HepG2 (cell line): ENCODE results near the gene COQ6. TPM values are rescaled to one million over a fixed set of nuclear protein-coding genes. Genes with fewer than 3 reads are reported as not detected.

Source experiments
- CREM ChIP-seq, 2 experiments: sonication (generic) in 1 of 2; formaldehyde crosslinking in 1 of 2; IDR thresholded peaks; 2 replicates each; pipeline versions ENCODE4 v1.4.0 to v1.6.1; 2016 to 2020; ENCODE audit warnings: antibody characterized with exemption in 1 of 2, mild to moderate bottlenecking in 1 of 2, missing genetic modification reagents in 1 of 2
- HHEX ChIP-seq: IDR thresholded peaks from 2 replicates; pipeline ENCODE4 v1.6.1; 2016; ENCODE audit warnings: control low read depth
- NBN ChIP-seq: fragments of 450-650 bp; conservative IDR thresholded peaks from 2 replicates; pipeline ENCODE4 v1.6.1; 2017
- PAX8 ChIP-seq: sonication (generic); formaldehyde crosslinking; IDR thresholded peaks from 2 replicates; pipeline ENCODE4 v1.8.0; 2022; ENCODE audit warnings: mild to moderate bottlenecking, missing genetic modification reagents, borderline replicate concordance
- SKIL ChIP-seq: sonication (generic); formaldehyde crosslinking; IDR thresholded peaks from 2 replicates; pipeline ENCODE4 v1.8.0; 2022; ENCODE audit warnings: missing genetic modification reagents, mild to moderate bottlenecking, moderate library complexity, borderline replicate concordance
- SP4 ChIP-seq: sonication (generic); formaldehyde crosslinking; IDR thresholded peaks from 2 replicates; pipeline ENCODE4 v1.8.1; 2023; ENCODE audit warnings: mild to moderate bottlenecking, missing genetic modification reagents
- TCF7L2 ChIP-seq: IDR thresholded peaks from 2 replicates; pipeline ENCODE4 v1.6.1; 2011; ENCODE audit warnings: mild to moderate bottlenecking, low read depth, low read length, moderate library complexity
- WIZ ChIP-seq: sonication (generic); formaldehyde crosslinking; IDR thresholded peaks from 2 replicates; pipeline ENCODE4 v1.5.1; 2020; ENCODE audit warnings: mild to moderate bottlenecking, missing genetic modification reagents
- ZNF17 ChIP-seq: sonication (generic); formaldehyde crosslinking; IDR thresholded peaks from 2 replicates; pipeline ENCODE4 v1.5.0; 2020; ENCODE audit warnings: mild to moderate bottlenecking, missing genetic modification reagents
- ZNF276 ChIP-seq: sonication (generic); formaldehyde crosslinking; IDR thresholded peaks from 2 replicates; pipeline ENCODE4 v1.4.0; 2020; ENCODE audit warnings: mild to moderate bottlenecking, low read depth, missing genetic modification reagents
- ZNF34 ChIP-seq: sonication (generic); formaldehyde crosslinking; IDR thresholded peaks from 2 replicates; pipeline ENCODE4 v1.4.0; 2020; ENCODE audit warnings: mild to moderate bottlenecking, missing genetic modification reagents, borderline replicate concordance
- ZNF350 ChIP-seq: sonication (generic); formaldehyde crosslinking; IDR thresholded peaks from 2 replicates; pipeline ENCODE4 v1.4.0; 2020; ENCODE audit warnings: mild to moderate bottlenecking, low read depth, missing genetic modification reagents, borderline replicate concordance
- ZNF550 ChIP-seq: sonication (generic); formaldehyde crosslinking; IDR thresholded peaks from 2 replicates; pipeline ENCODE4 v1.4.0; 2020; ENCODE audit warnings: mild to moderate bottlenecking, missing genetic modification reagents, borderline replicate concordance
- ZNF574 ChIP-seq: sonication (generic); formaldehyde crosslinking; IDR thresholded peaks from 2 replicates; pipeline ENCODE4 v1.4.0; 2020; ENCODE audit warnings: missing genetic modification reagents
- ZNF646 ChIP-seq: sonication (generic); formaldehyde crosslinking; IDR thresholded peaks from 2 replicates; pipeline ENCODE4 v1.9.0; 2021; ENCODE audit warnings: mild to moderate bottlenecking, missing genetic modification reagents
- ZNF841 ChIP-seq: sonication (generic); formaldehyde crosslinking; IDR thresholded peaks from 2 replicates; pipeline ENCODE4 v1.8.1; 2023; ENCODE audit warnings: missing genetic modification reagents, borderline replicate concordance
- ZSCAN21 ChIP-seq: sonication (generic); formaldehyde crosslinking; IDR thresholded peaks from 2 replicates; pipeline ENCODE4 v1.8.0; 2022; ENCODE audit warnings: mild to moderate bottlenecking, missing genetic modification reagents, moderate library complexity, borderline replicate concordance
- polyA plus RNA-seq, 8 experiments: library from polyadenylated mRNA; depleted of rRNA in 3 of 8; stranded (reverse) in 7 of 8; unstranded in 1 of 8; fragments of >200 nt; fragmentation: Illumina TruSeq in 4 of 8; extraction: Trizol in 4 of 8; gene quantifications; 2 replicates each; pipeline versions ENCODE4 v1.2.1 to v1.2.3, GENCODE V29; 2011 to 2016; ENCODE audit warnings: low read depth in 4 of 8, missing spikeins in 1 of 8, mixed read lengths in 1 of 8; ENCODE audit not compliant: insufficient read depth in 1 of 8
- total RNA-seq, 5 experiments: library from RNA; depleted of rRNA; stranded (reverse); fragments of >200 nt; fragmentation: Illumina TruSeq; extraction: Trizol; gene quantifications; 2 replicates each; pipeline ENCODE4 v1.2.3, GENCODE V29; 2016; ENCODE audit warnings: low read depth in 1 of 5

The COQ6 gene
- total and polyA plus RNA-seq, 2 of the 13 experiments (the other 11 are each of a cell fraction or from before 2014, with no cell fraction given): 18.9 to 34.7 TPM

GRCh38 chr14:73995977-73996378 is 45.9 kb downstream of the COQ6 start (continued):
- no peak for TF ChIP-seq ZNF646 (CRISPR knock-in tag)
- TF ChIP-seq ZNF34: no peak
- TF ChIP-seq PAX8 (CRISPR knock-in tag): no peak
- no peak for TF ChIP-seq SP4 (CRISPR knock-in tag)
- TF ChIP-seq TCF7L2: no peak
- TF ChIP-seq CREM (IDR thresholded peaks at IDR 0.05): peak; percentile 41; the same call in 1 of the 2 replicates
- no peak for TF ChIP-seq CREM (CRISPR knock-in tag; IDR thresholded peaks at IDR 0.05)
- no peak for TF ChIP-seq HHEX (CRISPR knock-in tag)
- TF ChIP-seq ZNF17 (CRISPR knock-in tag): no peak
- no peak for TF ChIP-seq ZNF550 (CRISPR knock-in tag)
- TF ChIP-seq NBN: no peak
- no peak for TF ChIP-seq ZNF276 (CRISPR knock-in tag)
- no peak for TF ChIP-seq WIZ
- no peak for TF ChIP-seq ZNF350 (CRISPR knock-in tag)
- no peak for TF ChIP-seq ZNF841 (CRISPR knock-in tag)
- no peak for TF ChIP-seq ZNF574
- TF ChIP-seq SKIL (CRISPR knock-in tag): no peak
- no peak for TF ChIP-seq ZSCAN21 (CRISPR knock-in tag)
